ENCODE measurements around the gene GGCT.
A peak's percentile ranks its signal among the peaks of the same experiment; 100 is the strongest.

The GGCT gene

DNA sequence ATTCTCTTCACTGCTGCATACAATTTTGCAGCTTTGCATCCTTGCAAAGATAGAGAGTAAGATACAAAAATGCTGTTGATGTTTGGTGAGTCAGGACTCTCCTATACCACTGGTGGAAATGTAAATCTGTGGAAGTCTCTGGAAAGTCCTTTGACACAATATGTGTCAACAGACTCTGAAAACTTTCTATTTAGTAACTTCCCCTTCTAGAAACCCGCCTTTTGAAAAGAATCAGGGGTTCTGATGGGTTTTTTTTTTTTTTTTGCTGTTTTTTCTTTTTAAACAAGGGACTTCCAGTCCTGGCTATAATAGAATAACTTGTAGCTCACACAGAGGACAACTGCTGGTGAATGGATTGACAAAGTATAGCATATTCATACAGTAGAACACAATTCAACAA, 42.5 kb downstream of the GGCT start:
- no peak for DNase-seq
- H3K9me3 Mint-ChIP-seq: no peaks in the 10 kb centered on the region
- peaks cover 6% of the 10 kb centered on the region for H3K27me3 Mint-ChIP-seq (ENCODE audit: low read depth, poor library complexity)
- H3K27ac Mint-ChIP-seq: no peak overlapping the region
- no peak for TF ChIP-seq CTCF (IDR thresholded peaks at IDR 0.05)
- peaks cover 10% of the 10 kb centered on the region for H3K36me3 Mint-ChIP-seq (ENCODE audit: low read depth)
- peaks cover 50% of the 10 kb centered on the region for H3K4me1 Mint-ChIP-seq
- no peak overlapping the region for H3K4me3 Mint-ChIP-seq

GRCh38 chr7:30460246-30460633, 44.4 kb downstream of the GGCT start:
- Mint-ChIP-seq H3K9me3 (no peaks in the 10 kb centered on the region), H3K27me3 (ENCODE audit: low read depth, poor library complexity) (peaks cover under 1% of the 10 kb centered on the region), H3K4me1 (peaks cover 41% of the 10 kb centered on the region), H3K36me3 (ENCODE audit: low read depth) (peaks cover 10% of the 10 kb centered on the region), H3K27ac (no peak overlapping the region), H3K4me3 (no peak overlapping the region)
- no peak for TF ChIP-seq CTCF (IDR thresholded peaks at IDR 0.05)
- no peak for DNase-seq

DNA sequence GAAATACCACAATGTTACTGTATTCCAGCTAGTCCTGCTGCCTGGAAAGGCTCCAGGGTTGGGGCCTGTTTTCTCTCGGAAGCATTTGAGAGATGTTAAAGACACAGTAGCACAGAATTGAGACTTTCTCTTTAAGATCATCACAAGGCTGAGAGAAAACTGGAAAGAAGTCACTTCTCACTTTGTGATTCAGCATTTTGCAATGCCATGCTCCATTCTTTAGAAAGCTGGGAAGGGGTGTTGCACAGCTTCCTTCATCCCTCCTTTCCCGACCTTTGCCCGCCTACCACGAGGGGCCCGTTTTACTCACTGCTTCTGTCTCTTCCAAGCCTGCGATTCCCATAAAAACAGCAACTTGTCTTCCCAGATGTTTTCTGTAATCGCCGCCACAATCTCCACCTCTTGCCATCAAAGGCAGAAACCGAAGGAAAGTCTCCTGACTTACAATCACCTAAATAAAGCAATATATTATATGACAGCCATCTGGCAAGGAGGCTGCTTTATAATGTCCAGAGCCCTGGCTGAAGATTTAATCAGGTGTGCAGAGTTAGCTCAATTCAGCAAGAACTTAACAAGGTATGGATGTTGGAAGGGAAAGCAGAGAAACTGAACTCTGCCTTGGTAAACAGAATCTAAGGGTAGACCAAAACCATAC, 44.9 kb downstream of the GGCT start:
- Mint-ChIP-seq H3K9me3 (no peaks in the 10 kb centered on the region), H3K4me1 (peaks cover 41% of the 10 kb centered on the region), H3K27ac (peak overlapping the region; percentile 84), H3K27me3 (ENCODE audit: low read depth, poor library complexity) (no peaks in the 10 kb centered on the region), H3K36me3 (ENCODE audit: low read depth) (peaks cover 10% of the 10 kb centered on the region), H3K4me3 (peak overlapping the region; percentile 2)
- no peak for DNase-seq
- TF ChIP-seq CTCF (IDR thresholded peaks at IDR 0.05): no peak

DNA sequence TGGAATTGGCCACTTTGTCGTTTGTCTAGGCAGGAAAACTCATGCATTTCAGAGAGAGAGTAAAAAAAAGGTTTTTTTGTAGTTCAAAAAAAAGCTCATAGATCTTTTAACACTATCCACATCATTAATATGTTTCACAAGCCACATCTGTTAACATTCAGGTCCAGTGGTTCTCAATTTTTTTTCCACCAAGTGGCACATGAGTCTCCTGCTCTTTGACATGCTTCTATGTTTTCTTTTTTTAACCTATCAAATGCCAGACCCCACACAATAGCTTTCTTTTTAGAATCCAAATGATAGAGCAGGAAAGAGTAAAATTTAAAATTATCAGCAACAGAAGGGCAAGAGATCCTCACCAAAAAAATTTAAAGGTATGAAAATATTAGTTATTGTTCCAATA, 46.3 kb downstream of the GGCT start:
- no peak for TF ChIP-seq CTCF (IDR thresholded peaks at IDR 0.05)
- peaks cover 10% of the 10 kb centered on the region for H3K36me3 Mint-ChIP-seq (ENCODE audit: low read depth)
- H3K27me3 Mint-ChIP-seq (ENCODE audit: low read depth, poor library complexity): no peaks in the 10 kb centered on the region
- H3K4me1 Mint-ChIP-seq: peaks cover 38% of the 10 kb centered on the region
- H3K9me3 Mint-ChIP-seq: no peaks in the 10 kb centered on the region
- no peak for DNase-seq
- peak overlapping the region; percentile 49 for H3K27ac Mint-ChIP-seq
- H3K4me3 Mint-ChIP-seq: no peak overlapping the region

DNA sequence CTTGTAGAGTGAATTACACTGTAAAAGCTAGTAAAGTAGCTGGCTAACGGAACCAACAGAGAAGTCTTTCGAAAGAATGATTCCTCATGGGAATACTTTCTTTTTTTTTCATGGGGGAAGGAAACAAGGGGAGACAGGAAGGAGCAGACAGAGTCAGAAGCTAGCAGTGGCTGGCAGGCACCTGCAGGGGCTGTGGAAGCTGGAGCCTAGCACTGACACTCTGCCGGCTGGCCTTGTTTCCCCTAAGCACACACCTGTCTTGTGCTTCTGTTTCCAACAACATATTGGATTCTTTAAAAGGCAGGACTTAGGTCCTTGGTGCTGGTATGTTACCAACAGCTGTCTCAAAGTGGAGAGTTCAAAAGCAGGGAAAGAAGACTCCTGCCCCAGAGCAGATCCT, 50.7 kb downstream of the GGCT start:
- no peak for DNase-seq
- H3K9me3 Mint-ChIP-seq: no peaks in the 10 kb centered on the region
- no peaks in the 10 kb centered on the region for H3K27me3 Mint-ChIP-seq (ENCODE audit: low read depth, poor library complexity)
- peak overlapping the region; percentile 77 for H3K27ac Mint-ChIP-seq
- H3K4me3 Mint-ChIP-seq: no peak overlapping the region
- no peak for TF ChIP-seq CTCF (IDR thresholded peaks at IDR 0.05)
- peaks cover 26% of the 10 kb centered on the region for H3K4me1 Mint-ChIP-seq
- H3K36me3 Mint-ChIP-seq (ENCODE audit: low read depth): peaks cover 13% of the 10 kb centered on the region

GRCh38 chr7:30453016-30453415, 51.6 kb downstream of the GGCT start:
- Mint-ChIP-seq H3K36me3 (ENCODE audit: low read depth) (peaks cover 14% of the 10 kb centered on the region), H3K27ac (peak overlapping the region; percentile 77), H3K4me1 (peaks cover 20% of the 10 kb centered on the region), H3K9me3 (no peaks in the 10 kb centered on the region), H3K4me3 (no peak overlapping the region), H3K27me3 (ENCODE audit: low read depth, poor library complexity) (no peaks in the 10 kb centered on the region)
- no peak for DNase-seq
- no peak for TF ChIP-seq CTCF (IDR thresholded peaks at IDR 0.05)

Data from nephron progenitor cell (in vitro differentiated cells).